NCI-H146 treated with DMSO at 0.1 percent for 48 hours (cell line): ENCODE results near the gene CFAP90.
A peak's percentile ranks its signal among the peaks of the same experiment; 100 is the strongest.

Source experiments
- DNase-seq: peaks from one replicate; lab custom pipeline; 2025; ENCODE audit not compliant: unreplicated experiment; lab: John Stamatoyannopoulos, UW

Gene CFAP90

GRCh38 chr5:7868773-7869473, 18.0 kb upstream of the CFAP90 start, which contains the start of the genes FASTKD3 and MTRR:
Gene FASTKD3, minus strand, starts transcription at chr5:7869031. Its CDS starts 948 bp downstream, at chr5:7868083.
Gene MTRR, plus strand, starts transcription at chr5:7869148. Its CDS starts 1,647 bp downstream, at chr5:7870795.
- peak; percentile 86 for DNase-seq

GRCh38 chr5:7868427-7868772, 17.5 kb upstream of the CFAP90 start:
- no peak for DNase-seq

DNA sequence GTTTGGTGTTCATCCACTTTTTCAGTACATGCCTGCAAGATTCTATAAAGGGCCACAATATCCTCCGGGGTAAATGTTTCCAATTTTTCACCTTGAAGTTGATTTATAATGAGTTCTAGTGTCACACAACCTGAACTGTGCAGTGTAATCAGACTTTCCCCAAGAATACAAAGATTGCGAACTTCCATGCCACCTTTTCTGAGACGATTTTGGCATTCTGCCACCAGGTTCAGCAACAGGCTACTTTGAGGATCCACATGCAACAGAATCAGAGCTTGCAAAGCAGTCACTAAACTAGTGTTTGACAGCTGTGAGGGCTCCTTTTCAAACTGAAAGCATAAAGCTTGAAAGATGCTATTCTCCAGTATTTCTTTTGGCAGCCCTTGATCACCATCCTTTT, 16.3 kb upstream of the CFAP90 start:
- DNase-seq, result no peak

DNA sequence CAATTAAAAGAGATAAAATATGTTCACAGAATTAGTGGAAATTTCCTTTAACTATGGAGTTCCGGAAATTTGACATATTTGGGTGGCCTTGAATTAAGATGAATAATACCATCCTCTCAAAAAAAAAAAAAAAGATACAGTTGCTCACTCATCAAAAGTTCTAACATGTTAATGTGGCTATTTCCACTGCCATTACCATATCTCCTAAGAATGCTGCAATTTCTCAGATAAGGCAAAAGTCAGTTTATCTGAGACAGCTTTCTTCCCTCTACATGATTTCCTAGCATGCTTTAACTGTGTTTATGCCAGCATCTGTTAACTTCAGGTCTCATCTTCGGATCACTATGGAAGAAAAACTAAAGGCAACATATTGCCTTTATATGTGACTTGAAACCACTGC, 15.3 kb upstream of the CFAP90 start:
- no peak for DNase-seq

DNA sequence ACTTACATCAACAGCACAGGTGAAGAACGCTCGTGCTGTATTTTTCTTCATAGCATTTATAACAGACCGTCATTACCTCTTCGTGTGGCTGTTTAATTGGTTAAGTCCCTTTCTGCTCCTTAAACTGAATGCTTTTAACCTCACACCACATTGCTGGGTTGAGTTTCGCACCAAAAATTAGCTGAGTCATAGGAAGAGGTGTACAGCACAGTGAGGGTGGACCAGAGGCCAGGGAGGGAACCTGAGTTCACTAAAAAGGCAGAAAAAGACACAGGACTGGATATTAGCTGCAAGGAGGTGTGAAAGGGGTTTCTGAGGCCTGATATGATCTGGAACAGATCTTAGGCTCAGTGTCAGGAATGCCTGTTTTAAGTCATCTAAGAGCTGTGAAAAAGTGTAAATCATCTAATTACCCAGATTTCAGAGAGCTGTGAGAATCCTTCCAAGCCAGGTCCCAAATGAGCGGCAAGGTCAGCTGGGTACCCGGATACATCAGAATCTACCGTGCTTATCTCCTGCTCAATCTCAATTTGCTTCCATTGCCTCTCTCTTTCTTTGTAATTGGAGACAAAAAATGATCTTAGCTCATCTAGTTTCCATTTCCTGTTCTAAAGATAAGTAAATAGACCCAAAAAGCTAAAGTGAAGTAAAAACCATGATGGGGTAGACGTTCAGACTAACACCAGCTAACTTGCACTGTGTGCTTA, 7.1 kb upstream of the CFAP90 start:
- no peak for DNase-seq

GRCh38 chr5:7857361-7857760, 6.4 kb upstream of the CFAP90 start:
- no peak for DNase-seq

DNA sequence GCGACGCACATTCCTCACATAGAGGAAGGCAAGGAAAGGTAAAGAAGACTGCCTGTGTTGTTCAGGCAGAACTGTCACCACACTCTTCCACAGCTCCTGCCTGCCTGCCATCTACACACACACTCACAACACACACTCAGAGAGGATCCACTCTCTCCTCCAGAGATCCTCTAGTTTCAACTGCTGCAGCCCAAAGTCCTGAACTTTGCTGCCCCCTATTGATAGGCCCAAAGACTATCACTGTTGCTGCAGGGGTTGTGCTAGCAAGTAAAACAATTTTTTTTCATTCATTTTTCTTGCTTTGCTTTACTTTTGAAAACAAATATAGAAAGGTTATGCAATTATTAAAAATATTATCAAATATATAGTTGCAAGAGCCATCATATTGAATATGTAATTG, 5.9 kb upstream of the CFAP90 start:
- peak; percentile 11 for DNase-seq

DNA sequence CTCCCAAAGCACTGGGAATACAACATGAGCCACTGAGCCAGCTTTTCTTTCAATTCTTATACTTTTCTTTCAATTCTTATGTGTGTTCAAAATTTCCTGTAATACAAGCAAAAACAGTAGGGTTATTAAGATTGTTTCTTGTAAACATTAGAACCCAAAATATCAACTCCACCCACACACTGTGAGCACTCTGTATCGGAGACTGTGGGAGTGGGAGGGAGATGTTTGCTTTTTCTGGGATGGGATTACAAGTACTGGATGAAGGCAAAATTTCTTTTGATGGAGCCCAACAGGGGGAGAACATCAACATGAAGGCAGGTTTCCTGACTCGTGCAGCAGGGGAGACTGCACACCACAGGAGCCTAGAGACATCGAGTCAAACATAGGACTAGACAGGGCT, 4.7 kb upstream of the CFAP90 start:
- DNase-seq, result no peak

- DNase-seq, result no peak
Observed at GRCh38 chr5:7852988-7853387, 2.1 kb upstream of the CFAP90 start.

DNA sequence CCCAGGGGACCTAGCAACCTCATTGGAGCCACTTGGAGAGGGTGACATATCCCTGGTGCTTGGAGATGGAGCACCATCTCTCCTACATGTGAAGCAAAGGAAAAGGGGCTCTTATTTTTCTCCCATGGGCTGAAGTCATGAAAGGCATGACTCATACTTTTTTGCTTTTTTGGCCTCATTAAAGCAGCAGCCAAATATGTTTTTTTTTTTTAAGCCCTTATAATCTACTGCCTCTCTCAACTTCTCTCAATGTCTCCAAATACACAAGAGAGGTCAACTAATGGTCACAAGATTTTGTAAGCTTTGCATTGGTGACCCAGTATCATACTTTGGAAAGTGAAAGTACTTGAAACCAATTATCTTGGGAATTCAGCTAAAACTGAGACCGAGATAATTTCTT, 1.6 kb upstream of the CFAP90 start:
- no peak for DNase-seq

GRCh38 chr5:7851617-7852289, 820 bp upstream of the CFAP90 start:
- no peak for DNase-seq

DNA sequence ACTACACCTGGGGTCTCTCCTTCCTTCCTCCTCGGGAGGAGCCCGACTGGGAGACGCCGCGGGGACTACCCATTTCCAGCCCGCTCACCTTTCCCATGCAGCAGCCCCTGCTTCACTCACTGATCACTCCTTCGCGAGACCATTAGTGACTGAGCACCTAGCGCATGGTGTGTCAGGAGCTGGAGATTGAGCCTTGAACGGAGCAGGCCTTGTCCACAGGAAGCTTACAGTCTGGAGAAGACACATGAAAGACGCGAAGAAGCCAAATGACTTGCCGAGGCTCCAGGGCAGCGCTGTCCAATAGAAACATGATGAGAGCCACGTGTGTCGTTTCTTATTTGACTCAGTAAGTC, 283 bp upstream of the CFAP90 start:
- DNase-seq, result no peak

- no peak for DNase-seq
Observed at GRCh38 chr5:7849681-7850394, 1.1 kb downstream of the CFAP90 start.

GRCh38 chr5:7848296-7848695, 2.6 kb downstream of the CFAP90 start:
- no peak for DNase-seq

- DNase-seq, result no peak
Observed at GRCh38 chr5:7846327-7846726, 4.6 kb downstream of the CFAP90 start.

- no peak for DNase-seq
Observed at GRCh38 chr5:7845557-7845956, 5.4 kb downstream of the CFAP90 start.

DNA sequence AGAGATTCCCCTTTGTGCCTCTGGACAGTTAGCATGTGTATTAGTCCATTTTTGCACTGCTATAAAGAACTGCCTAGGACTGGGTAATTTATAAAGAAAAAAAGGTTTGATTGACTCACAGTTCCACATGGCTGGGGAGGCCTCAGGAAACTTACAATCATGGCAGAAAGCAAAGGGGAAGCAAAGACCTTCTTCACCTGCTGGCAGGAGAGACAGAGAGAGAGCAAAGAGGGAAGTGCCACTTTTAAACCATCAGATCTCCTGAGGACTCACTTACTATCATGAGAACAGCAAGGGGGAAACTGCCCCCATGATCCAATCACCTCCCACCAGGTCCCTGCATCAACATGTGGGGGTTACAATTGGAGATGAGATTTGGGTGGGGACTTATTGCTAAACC, 6.0 kb downstream of the CFAP90 start:
- DNase-seq, result no peak

GRCh38 chr5:7842531-7842930, 8.4 kb downstream of the CFAP90 start:
- DNase-seq, result no peak

GRCh38 chr5:7837403-7837802, 13.5 kb downstream of the CFAP90 start:
- DNase-seq, result no peak

- DNase-seq, result no peak
Observed at GRCh38 chr5:7834982-7835381, 16.0 kb downstream of the CFAP90 start.

- no peak for DNase-seq
Observed at GRCh38 chr5:7828269-7828668, 22.7 kb downstream of the CFAP90 start.

GRCh38 chr5:7827610-7828009, 23.3 kb downstream of the CFAP90 start:
- no peak for DNase-seq
